Endothelial cell of hepatic sinusoid (primary cell): ENCODE data around the gene PAGE2B.
"Not testable (repeated sequence)": the region's sequence is repeated elsewhere in the genome, so short reads cannot be mapped to it uniquely, and the experiment has no call there.

Source experiments
- in situ Hi-C: cut with HindIII; loops from 2 replicates; pipeline ENCODE4 v1.10.0; 2017; ENCODE audit warnings: low sequenced_read_pairs

Gene PAGE2B, protein sequence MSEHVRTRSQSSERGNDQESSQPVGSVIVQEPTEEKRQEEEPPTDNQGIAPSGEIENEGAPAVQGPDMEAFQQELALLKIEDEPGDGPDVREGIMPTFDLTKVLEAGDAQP

DNA sequence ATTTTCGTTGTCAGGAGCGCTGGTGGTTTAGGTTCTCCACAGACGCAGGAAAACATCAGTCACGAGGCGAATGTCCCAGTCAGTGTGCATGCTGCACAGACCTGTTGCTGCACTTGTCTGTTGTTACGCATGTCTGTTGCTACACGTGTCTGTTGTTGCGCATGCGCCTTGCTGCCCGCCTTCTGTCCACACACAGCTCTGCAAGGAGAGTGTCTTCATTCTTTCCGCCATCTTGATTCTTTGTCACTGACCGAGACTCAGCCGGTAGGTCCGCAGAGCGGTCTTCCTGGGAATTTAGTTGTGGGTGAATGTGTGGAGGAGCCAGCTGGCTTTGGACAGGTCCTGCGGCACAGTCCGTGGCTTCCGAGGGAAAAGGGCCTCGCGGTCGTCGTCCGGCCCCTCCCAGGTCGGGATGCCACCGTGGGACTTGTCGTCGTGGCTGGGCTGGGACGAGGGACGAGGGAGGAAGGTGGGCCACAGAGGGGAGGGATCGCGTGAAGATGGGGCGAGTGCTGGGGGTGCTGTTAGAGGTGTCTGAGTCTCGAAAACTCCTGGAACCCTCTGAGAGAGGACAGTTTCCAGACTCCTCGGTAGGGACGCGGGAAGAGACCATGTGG lies at the start of gene PAGE2B:
PAGE2B (plus strand) TSS at position 180 of the 617 bp plus-strand sequence. CDS start 1,012 bp downstream, outside the sequence.
- in situ Hi-C loops: no loop called here

DNA sequence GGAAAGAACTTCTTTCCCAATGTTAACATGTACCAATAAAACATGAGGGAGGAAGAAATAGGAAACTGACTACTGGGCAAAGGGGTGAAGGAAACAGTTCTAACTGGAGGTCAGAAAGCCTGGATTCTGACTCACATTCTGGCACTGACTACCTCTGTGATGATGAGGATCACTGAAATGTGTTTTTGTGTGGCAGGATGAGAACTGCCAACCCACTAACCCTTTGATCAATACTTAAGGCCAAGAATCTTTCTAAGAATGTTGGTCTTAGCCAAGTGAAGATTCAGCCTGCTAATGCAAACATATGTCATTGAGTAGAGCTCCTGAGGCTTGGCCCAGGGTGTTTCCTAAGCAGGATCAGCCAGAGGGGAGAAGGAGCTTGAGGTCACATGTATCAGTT lies 48.7 kb upstream of the PAGE2B start:
- in situ Hi-C loops: no loop called here

DNA sequence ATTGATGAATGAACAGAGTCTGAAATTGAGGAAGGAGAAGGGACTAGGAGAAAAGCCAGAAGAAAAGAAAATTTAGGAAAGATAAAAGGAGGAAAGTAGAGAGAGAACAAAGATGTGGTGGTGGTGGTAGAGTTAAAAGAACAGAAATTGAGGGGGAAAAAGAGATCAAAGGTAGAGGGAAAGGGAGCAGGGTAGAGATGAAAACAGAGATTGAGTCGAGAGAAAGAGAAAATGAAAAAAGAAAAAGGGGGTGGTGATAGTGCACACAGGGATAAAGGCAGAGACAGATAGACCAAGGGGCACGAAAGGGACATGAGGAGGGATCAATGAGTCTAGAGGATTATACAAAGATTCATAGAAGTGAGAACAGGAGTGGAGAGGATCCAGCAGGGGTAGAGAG lies 48.0 kb upstream of the PAGE2B start:
- in situ Hi-C loops: no loop called here

DNA sequence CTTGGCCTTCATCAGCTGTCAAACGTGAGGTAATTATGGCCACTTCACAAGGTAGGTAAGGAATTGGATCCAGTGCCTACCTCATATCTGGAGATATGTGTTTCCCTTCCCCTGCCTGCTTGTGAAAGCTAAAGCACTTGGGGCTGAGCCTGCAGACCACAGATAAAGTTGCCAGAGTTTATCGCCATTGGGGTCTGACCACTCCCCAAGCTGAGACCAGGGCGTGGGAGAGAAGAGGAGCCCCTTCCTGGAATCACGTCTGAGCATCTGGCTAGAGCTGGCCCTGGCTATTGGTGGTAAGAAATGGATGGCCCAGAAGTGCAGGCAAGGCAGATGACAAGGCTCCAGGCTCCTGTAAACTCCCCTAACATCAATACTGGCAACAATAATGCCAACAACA lies 46.8 kb upstream of the PAGE2B start:
- in situ Hi-C loops: no loop called here

DNA sequence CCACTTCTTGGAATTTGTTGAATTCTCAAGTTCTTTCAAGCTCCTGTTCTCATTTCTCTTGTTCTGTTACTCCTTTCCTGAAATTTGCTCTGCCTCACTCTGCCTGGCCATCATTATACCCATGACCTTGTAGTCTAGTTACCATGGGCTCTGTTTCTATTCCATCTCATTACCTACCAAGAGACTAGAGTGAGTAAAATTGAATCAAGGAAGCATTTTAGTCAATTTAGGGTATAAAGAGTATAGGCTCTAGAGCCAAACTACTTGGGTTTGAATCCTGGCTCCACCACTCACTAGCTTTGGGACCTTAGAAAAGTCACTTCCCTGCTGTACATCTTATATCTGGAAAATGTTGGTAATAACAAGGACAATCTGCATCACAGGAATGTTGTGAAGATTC lies 46.2 kb upstream of the PAGE2B start:
- in situ Hi-C loops: no loop called here

DNA sequence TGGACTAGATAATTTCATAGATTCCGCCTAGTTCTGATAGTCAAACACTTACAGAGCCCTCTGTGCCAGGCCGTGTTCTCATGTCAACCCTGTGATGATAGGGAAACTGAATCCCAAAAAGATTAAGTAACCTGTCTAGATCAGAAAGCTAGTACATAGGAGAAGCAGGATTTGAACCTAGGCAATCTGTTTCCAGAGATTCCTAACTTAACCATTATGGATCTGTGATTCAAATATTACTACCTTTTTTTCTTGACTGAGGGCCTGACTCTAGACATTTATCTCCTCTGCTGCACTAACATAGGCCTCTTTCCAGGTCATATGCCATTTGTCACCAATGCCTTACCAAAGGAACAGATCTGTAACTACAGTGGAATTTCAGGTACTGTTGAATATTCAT lies 45.5 kb upstream of the PAGE2B start:
- in situ Hi-C loops: no loop called here

DNA sequence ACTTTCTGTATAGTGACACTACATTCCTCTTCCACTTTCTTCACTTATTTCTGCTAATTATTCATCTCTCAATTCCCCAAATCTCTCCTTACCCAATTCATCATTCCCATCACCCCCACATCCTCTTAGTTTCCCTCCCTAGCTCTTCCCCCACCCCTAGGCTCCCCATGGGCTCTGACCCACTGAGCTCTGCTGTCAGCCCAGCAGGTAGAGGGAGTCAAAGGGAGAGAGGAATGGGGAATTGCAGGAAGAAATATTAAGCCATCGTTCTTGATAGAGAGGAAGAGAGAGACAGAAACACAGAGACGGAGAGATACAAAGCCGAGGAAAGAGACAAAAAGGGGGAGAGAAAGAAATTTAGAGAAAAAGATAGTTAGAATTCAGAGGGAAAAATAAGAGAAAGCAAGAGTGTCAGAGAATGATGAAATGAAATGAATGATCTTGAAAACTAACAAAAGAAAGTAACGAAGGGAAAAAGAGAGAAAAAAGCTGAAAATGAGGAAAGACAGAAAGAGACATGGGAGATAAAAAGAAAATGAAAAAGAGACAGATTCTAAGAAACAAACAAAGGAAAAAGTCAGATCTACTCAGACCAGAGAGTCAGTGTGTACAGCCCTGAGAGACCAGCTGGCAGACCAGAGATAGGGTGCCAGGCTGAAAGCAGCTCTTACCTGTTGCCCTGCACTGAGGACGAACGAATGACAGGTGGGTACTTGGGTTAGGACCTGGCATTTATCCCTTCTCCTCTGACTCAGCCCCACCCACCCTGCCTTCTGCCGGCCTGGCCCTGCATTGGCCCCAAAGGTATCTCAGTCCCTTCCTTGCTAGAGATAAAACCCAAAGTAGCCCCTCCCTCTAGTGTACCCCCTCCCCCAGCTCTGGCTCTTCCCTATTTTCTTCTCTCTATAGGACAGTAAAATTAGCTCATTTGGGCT lies 44.3 kb upstream of the PAGE2B start, which contains the start of gene ALAS2:
ALAS2 (minus strand) TSS at position 707 of the 935 bp plus-strand sequence. CDS start 4,977 bp downstream, outside the sequence.
- in situ Hi-C loops: no loop called here

DNA sequence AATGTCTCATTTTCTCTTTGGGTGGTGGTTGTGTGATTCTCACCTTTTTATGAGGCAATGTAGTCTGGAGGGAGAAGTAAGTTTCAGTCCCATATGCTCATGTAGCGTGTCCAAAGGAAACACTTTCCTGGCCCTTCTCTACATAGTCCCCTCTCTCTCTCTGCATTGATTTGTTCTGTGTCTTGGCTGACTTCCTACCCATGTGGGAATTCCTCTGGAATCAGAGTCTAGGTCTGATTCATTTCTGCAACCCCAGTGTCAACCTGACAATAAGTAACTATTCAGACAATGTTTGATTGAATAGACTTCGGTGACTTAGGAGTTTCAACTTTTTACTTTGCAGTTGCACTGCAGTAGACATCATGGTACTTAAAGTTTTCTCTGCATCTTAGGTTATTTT lies 41.4 kb upstream of the PAGE2B start:
- in situ Hi-C loops: no loop called here

DNA sequence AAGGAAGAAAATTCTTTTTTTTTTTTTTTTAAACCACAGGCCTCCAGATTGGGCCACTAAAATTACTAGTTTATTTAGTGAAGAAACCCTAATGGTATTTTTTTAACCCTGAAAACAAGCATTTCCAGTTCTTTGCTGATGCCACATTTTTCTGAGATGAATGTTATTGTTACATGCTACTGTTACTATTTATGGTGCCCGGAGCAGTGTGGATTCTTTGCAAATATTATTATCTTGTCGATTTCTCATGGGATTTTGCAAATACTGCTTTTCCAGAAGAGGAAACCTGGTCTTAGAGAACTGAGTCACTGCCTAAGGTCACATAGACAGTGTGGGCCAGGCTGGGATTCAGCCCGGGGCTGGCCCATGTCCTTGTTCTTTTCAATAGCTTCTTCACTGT lies 35.4 kb upstream of the PAGE2B start:
- in situ Hi-C loops: no loop called here

DNA sequence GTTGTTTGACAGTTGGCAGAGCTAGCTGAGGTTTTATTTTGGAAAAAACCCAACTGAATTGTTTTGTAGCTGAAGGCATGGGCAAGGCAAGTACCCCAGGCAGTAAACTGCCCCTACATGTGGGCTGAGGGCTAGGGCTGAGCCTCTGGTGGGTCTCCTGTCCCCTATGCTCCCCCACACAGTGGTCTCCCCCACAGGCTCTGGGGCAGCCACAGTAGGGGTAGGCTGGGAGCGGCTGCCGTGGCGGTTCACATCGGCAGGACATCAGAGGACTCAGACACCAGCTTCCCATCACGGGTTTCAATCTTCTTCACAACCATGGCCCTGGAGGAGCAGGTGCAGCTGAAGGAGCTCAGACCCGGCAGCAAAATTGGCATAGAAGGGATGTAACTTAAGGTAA lies 33.3 kb upstream of the PAGE2B start:
- in situ Hi-C loops: no loop called here

DNA sequence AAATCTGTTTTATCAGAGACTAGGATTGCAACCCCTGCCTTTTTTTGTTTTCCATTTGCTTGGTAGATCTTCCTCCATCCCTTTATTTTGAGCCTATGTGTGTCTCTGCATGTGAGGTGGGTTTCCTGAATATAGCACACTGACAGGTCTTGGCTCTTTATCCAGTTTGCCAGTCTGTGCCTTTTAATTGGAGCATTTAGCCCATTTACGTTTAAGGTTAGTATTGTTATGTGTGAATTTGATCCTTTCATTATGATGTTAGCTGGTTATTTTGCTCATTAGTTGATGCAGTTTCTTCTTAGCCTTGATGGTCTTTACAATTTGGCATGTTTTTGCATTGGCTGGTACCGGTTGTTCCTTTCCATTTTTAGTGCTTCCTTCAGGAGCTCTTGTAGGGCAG lies 24.2 kb upstream of the PAGE2B start:
- in situ Hi-C loops: loop anchor here (5.0 kb wide), 1 partner anchor 67 kb away; no protein-coding TSS in a partner anchor

DNA sequence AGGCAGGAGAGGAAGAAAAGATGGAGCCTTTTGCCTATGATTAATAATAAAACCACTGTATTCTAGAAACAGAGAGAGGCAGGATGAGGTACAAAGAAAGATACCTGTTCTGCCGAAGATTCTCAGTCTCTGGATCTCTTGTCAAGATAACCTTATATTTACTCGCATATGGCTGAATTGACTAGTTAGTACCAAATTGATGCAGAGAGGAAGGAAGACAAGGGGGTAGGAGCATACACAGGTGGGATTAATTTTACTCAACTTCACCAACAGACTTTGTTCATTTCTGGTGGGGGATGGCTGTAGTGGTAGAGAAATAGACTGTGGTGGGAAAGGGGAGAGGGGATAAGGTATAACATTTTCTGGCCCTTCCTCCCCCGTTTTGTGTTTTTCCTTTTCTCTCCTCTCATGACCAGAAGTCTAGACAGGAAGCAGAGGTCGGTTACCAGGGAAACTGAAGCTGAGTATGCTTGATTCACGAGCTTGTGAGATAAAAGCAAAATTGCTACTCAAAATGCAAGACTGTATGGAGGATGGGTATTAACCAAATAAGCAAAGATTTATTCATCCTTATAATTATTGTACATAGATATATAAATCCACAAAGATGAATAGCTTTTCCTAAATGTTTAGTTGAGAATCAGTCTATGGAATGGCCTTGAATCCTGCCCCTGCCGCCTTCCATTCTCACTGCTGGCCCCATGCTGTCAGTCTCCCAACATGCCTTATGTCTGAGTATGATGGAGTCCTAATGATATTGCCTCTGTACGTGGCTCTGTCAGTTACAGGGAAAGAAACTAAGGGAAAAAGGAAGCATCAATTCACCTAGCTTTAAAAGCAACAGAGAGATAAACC lies 17.8 kb upstream of the PAGE2B start:
- in situ Hi-C loops: no loop called here

DNA sequence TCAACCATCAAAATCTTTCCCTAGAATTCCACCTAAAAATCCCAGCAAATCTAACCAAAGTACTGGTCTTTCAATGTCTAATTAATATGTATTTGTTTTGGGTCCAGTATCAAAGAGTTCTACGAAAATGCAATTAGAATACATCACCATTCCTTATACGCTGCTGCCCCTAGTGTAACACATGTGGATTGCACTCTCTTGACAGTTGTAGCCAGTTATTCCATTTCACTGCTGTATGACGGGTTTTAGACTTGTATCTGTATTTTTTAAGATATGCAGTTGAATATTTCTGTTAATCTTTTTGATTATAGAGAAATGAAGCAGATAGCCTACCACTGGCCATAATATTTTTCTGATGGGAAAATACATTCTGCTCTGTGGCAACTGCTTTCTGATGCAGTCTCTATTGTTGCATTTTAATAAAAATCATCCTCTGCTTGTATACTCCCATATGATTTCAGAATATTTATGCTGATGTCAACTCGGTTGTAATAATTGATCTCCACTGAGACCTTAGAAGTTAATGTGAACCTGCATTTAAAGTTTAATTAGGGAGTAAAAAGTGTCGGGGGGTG lies 17.1 kb upstream of the PAGE2B start:
- in situ Hi-C loops: no loop called here

DNA sequence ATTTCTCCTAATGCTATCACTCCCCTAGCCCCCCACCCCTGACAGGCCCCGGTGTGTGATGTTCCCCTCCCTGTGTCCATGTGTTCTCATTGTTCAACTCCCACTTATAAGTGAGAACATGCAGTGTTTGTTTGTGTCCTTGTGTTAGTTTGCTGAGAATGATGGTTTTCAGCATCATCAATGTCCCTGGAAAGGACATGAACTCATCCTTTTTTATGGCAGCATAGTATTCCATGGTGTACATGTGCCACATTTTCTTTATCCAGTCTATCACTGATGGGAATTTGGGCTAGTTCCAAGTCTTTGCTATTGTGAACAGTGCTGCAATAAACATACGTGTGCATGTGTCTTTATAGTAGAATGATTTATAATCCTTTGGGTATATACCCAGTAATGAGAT lies 7.7 kb upstream of the PAGE2B start:
- in situ Hi-C loops: not testable (repeated sequence)

DNA sequence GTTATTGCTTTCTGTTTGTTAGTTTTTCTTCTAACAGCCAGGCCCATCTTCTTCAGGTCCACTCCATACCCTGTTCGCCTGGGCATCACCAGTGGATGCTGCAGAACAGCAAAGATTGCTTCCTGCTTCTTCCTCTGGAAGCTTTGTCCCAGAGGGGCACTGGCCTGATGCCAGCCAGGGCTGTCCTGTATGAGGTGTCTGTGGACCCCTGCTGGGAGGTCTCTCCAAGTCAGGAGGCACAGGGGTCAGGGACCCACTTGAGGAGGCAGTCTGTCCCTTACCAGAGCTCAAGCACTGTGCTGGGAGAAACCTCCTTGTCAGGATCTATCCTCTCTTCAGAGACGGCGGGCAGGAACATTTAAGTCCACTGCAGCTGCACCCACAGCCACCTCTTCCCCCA lies 2.5 kb upstream of the PAGE2B start:
- in situ Hi-C loops: no loop called here

DNA sequence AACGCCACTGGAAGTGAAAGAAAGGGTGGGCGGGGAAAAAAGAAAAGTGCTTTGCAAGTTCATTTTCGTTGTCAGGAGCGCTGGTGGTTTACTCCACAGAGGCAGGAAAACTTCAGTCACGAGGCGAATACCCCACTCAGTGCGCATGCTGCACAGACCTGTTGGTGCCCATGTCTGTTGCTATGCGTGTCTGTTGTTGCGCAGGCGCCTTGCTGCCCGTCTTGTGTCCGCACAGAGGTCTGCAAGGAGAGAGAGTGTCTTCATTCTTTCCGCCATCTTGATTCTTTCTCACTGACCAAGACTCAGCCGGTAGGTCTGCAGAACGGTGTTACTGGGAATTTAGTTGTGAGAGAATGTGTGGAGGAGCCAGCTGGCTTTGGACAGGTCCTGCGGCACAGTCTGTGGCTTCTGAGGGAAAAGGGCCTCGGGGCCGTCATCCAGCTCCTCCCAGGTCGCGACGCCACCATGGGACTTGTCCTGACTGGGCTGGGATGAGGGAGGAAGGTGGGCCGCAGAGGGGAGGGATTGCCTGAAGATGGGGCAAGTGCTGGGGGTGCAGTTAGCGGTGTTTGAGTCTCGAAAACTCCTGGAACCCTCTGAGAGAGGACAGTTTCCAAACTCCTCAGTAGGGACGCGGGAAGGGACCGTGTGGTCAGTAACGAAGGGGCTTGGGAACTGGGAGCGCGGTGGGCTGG lies 14.1 kb downstream of the PAGE2B start, which contains the start of gene PAGE2:
PAGE2 (plus strand) TSS at position 224 of the 695 bp plus-strand sequence. CDS start 1,003 bp downstream, outside the sequence.
- in situ Hi-C loops: no loop called here

DNA sequence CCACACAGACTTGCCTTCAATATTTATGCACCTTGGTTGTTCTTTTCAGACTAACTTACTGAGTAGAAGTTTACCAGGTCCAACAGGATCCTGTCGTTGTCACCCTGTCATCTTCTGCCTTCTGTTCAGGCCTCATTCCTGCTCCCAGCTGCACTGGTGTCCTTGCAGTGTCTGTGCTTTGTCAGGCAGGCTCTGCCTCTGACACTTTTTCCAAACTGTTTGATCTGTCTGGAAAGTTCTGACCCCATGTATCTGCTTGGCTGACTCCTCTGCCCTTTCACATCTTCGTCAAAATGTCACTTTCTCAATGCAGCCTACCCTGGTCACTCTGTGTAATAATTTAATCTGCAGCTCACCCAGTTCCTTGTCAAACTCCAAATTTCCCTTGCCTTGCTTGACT lies 23.9 kb downstream of the PAGE2B start:
- in situ Hi-C loops: no loop called here

DNA sequence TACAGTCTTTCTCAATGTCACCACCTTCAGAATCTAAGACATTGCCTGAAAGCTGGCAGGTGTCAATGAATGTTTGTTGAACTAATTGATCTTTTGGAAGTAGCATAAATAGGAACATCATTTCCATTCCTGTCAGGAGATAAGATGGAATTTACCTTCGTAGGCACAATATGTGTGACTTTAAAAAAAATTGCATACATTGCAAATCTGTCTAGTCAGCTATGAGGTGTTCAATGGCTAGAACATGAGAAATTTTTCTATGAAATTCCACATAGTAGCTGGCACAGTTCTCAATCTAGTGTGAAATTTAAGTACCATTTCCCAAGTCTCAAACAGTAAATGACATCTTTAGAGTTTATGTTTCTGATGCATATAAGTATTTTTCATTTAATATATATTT lies 24.3 kb downstream of the PAGE2B start:
- in situ Hi-C loops: no loop called here

DNA sequence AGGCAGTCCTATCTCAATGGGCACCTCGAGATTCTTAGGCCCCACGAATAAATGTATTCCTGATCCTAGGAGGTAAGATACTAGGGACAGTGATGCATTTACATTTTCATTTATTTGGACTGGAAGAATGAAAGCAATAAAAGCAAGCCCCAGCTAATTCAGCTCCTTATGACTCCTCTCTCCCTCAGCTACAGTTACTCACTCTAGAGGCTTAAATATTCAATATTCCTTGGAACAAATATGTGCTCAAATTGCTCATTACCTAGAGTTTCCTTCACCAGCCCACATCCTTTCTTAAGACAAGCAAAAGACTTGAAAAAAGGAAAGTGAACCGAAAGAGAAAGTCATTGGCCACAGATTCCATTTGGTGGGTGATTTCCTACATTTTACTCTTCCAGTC lies 27.9 kb downstream of the PAGE2B start:
- in situ Hi-C loops: no loop called here

DNA sequence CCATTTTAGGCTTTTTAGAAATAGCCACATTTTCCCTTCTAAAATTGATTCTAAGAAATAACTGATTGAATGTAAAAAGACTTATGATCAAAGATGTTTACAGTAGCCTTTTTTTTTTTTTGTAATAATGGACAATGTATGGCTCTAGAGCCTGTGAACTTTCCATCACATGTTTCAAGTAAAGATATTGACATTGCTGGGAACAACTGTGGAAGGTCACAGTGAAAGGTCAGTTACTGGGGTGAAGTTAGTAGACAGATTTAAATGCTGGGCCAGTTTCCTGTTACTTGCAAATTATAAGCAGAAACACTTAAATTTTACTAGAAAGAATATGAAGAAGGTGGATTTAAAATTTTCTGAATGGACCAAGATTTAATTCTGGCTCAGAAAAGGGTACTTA lies 32.4 kb downstream of the PAGE2B start:
- in situ Hi-C loops: no loop called here
